GM10248 (cell line): ENCODE measurements around the gene CLRN1.

Experiments used
- CTCF ChIA-PET: fragments of 300-600 bp; sonication (Branson Sonifier 250); formaldehyde crosslinking; extraction: SDS; loops from one replicate; lab custom pipeline; 2021; ENCODE audit warnings: antibody characterized with exemption; lab: Yijun Ruan, JAX
- POLR2A ChIA-PET: fragments of 350-650 bp; sonication (Branson Sonifier 250); formaldehyde crosslinking; extraction: SDS; loops from one replicate; lab custom pipeline; 2020; ENCODE audit warnings: antibody characterized with exemption; lab: Yijun Ruan, JAX
- DNase-seq: peaks from one replicate; pipeline ENCODE4 v3.0.0; 2012; ENCODE audit errors: extremely low spot score
- TF ChIP-seq, protein P1 (sequence below): IDR thresholded peaks from 2 replicates; pipeline ENCODE4 v1.5.1; 2012; ENCODE audit warnings: mild to moderate bottlenecking, low read depth; ENCODE audit errors: extremely low read depth, missing control alignments, control extremely low read depth

CLRN1 gene

DNA sequence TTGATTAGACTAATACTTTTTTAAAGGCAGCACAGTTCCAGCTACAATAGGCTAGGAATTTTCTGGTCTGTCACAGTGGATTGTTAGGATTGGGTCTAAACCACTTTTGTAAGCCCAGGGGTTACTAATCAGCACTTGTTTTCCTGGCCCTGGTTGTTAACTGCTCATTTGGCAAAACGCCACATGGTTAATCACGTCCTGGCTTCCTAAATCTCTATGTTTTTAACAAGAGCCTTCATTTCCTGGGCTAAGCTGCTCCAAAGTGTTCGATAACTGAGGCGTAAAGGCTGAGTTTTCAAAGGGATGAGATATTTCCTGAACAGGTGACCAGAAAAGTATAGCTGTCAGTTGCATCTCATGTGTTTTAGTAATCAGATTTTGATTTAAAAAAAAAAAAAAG, 38.9 kb upstream of the CLRN1 start:
- no peak for DNase-seq
- CTCF ChIA-PET: interaction anchor here (0.6 kb wide), 1 partner anchor 30 kb away, joined by 3 read pairs; no protein-coding TSS in a partner anchor
- POLR2A ChIA-PET: no interaction called here
- TF ChIP-seq, protein P1, sequence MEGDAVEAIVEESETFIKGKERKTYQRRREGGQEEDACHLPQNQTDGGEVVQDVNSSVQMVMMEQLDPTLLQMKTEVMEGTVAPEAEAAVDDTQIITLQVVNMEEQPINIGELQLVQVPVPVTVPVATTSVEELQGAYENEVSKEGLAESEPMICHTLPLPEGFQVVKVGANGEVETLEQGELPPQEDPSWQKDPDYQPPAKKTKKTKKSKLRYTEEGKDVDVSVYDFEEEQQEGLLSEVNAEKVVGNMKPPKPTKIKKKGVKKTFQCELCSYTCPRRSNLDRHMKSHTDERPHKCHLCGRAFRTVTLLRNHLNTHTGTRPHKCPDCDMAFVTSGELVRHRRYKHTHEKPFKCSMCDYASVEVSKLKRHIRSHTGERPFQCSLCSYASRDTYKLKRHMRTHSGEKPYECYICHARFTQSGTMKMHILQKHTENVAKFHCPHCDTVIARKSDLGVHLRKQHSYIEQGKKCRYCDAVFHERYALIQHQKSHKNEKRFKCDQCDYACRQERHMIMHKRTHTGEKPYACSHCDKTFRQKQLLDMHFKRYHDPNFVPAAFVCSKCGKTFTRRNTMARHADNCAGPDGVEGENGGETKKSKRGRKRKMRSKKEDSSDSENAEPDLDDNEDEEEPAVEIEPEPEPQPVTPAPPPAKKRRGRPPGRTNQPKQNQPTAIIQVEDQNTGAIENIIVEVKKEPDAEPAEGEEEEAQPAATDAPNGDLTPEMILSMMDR: no peak

DNA sequence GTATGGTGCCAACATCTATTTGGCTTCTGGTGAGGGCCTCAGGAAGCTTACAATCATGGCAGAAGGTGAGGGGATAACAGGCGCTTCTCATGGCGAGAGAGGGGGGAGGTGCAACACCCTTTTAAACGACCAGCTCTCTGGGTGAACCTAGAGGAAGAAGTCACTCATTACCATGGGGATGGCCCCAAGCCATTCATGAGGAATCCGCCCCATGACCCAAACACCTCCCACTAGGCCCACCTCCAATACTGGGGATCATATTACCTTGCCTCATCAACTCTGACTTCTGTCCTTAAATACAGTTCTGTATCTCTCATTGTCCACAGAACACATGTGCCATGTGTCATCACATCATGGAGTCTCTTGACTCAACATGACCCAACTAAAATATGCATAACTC, 37.5 kb upstream of the CLRN1 start:
- ChIA-PET CTCF (no interaction called here), POLR2A (no interaction called here)
- no peak for DNase-seq
- TF ChIP-seq, protein P1: no peak

DNA sequence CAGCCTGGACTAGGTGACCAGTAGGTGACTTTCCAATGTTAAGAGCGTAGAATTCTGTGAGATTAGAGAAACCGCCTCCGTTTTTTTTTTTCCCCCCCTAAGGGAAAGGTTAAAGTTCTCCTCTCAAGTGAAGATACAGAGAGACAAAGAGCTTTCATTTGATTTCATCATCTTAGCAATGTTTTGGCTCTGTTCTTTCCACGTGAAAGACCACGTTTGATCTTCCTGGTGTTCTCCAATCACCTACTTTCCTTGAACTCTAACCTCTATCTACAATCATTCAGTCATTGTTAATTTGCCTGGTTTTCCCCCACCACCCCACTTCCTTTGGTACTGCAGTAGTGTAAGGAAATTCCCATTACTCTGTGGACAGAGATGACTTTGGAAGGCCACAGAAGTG, 36.9 kb upstream of the CLRN1 start:
- DNase-seq: no peak
- TF ChIP-seq, protein P1: no peak
- ChIA-PET CTCF (no interaction called here), POLR2A (no interaction called here)

GRCh38 chr3:151008699-151009098, 36.2 kb upstream of the CLRN1 start:
- TF ChIP-seq, protein P1: no peak
- CTCF ChIA-PET: interaction anchor here (0.6 to 1.4 kb wide), 2 partner anchors 10 to 136 kb away, joined by 3 read pairs; no protein-coding TSS in a partner anchor
- POLR2A ChIA-PET: no interaction called here
- DNase-seq: no peak

GRCh38 chr3:151003768-151004134, 31.2 kb upstream of the CLRN1 start:
- CTCF ChIA-PET: no interaction called here
- POLR2A ChIA-PET: no interaction called here
- TF ChIP-seq, protein P1: no peak
- DNase-seq: no peak

GRCh38 chr3:151003029-151003767, 30.7 kb upstream of the CLRN1 start:
- CTCF ChIA-PET: no interaction called here
- TF ChIP-seq, protein P1: no peak
- POLR2A ChIA-PET: interaction anchor here (0.5 kb wide), 1 partner anchor 195 kb away, joined by 4 read pairs; no protein-coding TSS in a partner anchor
- no peak for DNase-seq
